ENCODE results near the gene UVRAG.
"Not testable (repeated sequence)": the region's sequence is repeated elsewhere in the genome, so short reads cannot be mapped to it uniquely, and the experiment has no call there.

Gene UVRAG

GRCh38 chr11:76069001-76069400 is 254.0 kb downstream of the UVRAG start:
- no peak for DNase-seq (ENCODE audit: extremely low read depth, insufficient read length)
- Histone ChIP-seq H3K36me3 (ENCODE audit: control insufficient read depth, insufficient read depth, low read length) (peaks cover 10% of the 10 kb centered on the region), H3K27me3 (replicated peaks; ENCODE audit: control insufficient read depth, insufficient read depth, low read length) (no peaks in the 10 kb centered on the region), H3K4me3 (replicated peaks; ENCODE audit: low read depth, low read length) (no peak overlapping the region)
- no peak for TF ChIP-seq CTCF (IDR thresholded peaks at IDR 0.05; ENCODE audit: insufficient read depth, low read length, poor library complexity, severe bottlenecking)

- no peak for DNase-seq (ENCODE audit: extremely low read depth, insufficient read length)
- H3K4me3 ChIP-seq (replicated peaks; ENCODE audit: low read depth, low read length) = no peak overlapping the region
- no peaks in the 10 kb centered on the region for H3K27me3 ChIP-seq (replicated peaks; ENCODE audit: control insufficient read depth, insufficient read depth, low read length)
- TF ChIP-seq CTCF (IDR thresholded peaks at IDR 0.05; ENCODE audit: insufficient read depth, low read length, poor library complexity, severe bottlenecking) = no peak
- peaks cover 7% of the 10 kb centered on the region for H3K36me3 ChIP-seq (ENCODE audit: control insufficient read depth, insufficient read depth, low read length)
Observed at GRCh38 chr11:76071090-76071489, 256.1 kb downstream of the UVRAG start.

- Histone ChIP-seq H3K36me3 (ENCODE audit: control insufficient read depth, insufficient read depth, low read length) (no peaks in the 10 kb centered on the region; the same call in none of the 2 replicates), H3K4me3 (replicated peaks; ENCODE audit: low read depth, low read length) (no peak overlapping the region)
Observed at GRCh38 chr11:76073724-76074123, 258.7 kb downstream of the UVRAG start.

GRCh38 chr11:76074148-76075095 is 259.4 kb downstream of the UVRAG start:
- no peak overlapping the region for H3K4me3 ChIP-seq (replicated peaks; ENCODE audit: low read depth, low read length)
- TF ChIP-seq CTCF (IDR thresholded peaks at IDR 0.05; ENCODE audit: insufficient read depth, low read length, poor library complexity, severe bottlenecking) = no peak
- H3K36me3 ChIP-seq (ENCODE audit: control insufficient read depth, insufficient read depth, low read length) = no peaks in the 10 kb centered on the region; the same call in none of the 2 replicates
- no peaks in the 10 kb centered on the region for H3K27me3 ChIP-seq (replicated peaks; ENCODE audit: control insufficient read depth, insufficient read depth, low read length)
- DNase-seq (ENCODE audit: extremely low read depth, insufficient read length) = no peak

More at GRCh38 chr11:76073724-76074123, 258.7 kb downstream of the UVRAG start:
- TF ChIP-seq CTCF (IDR thresholded peaks at IDR 0.05; ENCODE audit: insufficient read depth, low read length, poor library complexity, severe bottlenecking) = no peak
- no peak for DNase-seq (ENCODE audit: extremely low read depth, insufficient read length)
- no peaks in the 10 kb centered on the region for H3K27me3 ChIP-seq (replicated peaks; ENCODE audit: control insufficient read depth, insufficient read depth, low read length)

GRCh38 chr11:76075716-76076115 is 260.7 kb downstream of the UVRAG start:
- DNase-seq (ENCODE audit: extremely low read depth, insufficient read length) = no peak
- H3K36me3 ChIP-seq (ENCODE audit: control insufficient read depth, insufficient read depth, low read length) = no peaks in the 10 kb centered on the region; the same call in none of the 2 replicates
- no peaks in the 10 kb centered on the region for H3K27me3 ChIP-seq (replicated peaks; ENCODE audit: control insufficient read depth, insufficient read depth, low read length)
- H3K4me3 ChIP-seq (replicated peaks; ENCODE audit: low read depth, low read length) = no peak overlapping the region
- no peak for TF ChIP-seq CTCF (IDR thresholded peaks at IDR 0.05; ENCODE audit: insufficient read depth, low read length, poor library complexity, severe bottlenecking)

- not testable (repeated sequence) for DNase-seq (ENCODE audit: extremely low read depth, insufficient read length); H3K4me3 ChIP-seq (replicated peaks; ENCODE audit: low read depth, low read length); H3K36me3 ChIP-seq (ENCODE audit: control insufficient read depth, insufficient read depth, low read length); H3K27me3 ChIP-seq (replicated peaks; ENCODE audit: control insufficient read depth, insufficient read depth, low read length)
Observed at GRCh38 chr11:76076253-76076652, 261.2 kb downstream of the UVRAG start.
